HUES6 (cell line): ENCODE results near the gene SLC49A3.

Source experiments
- H3K27ac ChIP-seq: 2 replicates; pipeline ENCODE4 v1.7.0; 2013; ENCODE audit warnings: low read depth, mild to moderate bottlenecking, low read length, inconsistent platforms
- H3K27me3 ChIP-seq: 2 replicates; pipeline ENCODE4 v1.6.1; 2013; ENCODE audit warnings: low read length; ENCODE audit not compliant: control insufficient read depth, insufficient read depth
- H3K36me3 ChIP-seq: 2 replicates; pipeline ENCODE4 v1.6.1; 2013; ENCODE audit warnings: low read length; ENCODE audit not compliant: control insufficient read depth, insufficient read depth
- H3K4me1 ChIP-seq: 2 replicates; pipeline ENCODE4 v1.6.1; 2013; ENCODE audit warnings: low read length; ENCODE audit not compliant: control insufficient read depth, insufficient read depth
- H3K4me3 ChIP-seq: 2 replicates; pipeline ENCODE4 v1.5.1; 2013; ENCODE audit warnings: low read depth, low read length
- H3K9ac ChIP-seq: one replicate; pipeline ENCODE4 v1.6.1; 2013; ENCODE audit warnings: mild to moderate bottlenecking, low read length
- H3K9me3 ChIP-seq: 2 replicates; pipeline ENCODE4 v1.6.1; 2013; ENCODE audit warnings: low read depth, low read length; ENCODE audit not compliant: control insufficient read depth, insufficient read depth

The SLC49A3 gene

DNA sequence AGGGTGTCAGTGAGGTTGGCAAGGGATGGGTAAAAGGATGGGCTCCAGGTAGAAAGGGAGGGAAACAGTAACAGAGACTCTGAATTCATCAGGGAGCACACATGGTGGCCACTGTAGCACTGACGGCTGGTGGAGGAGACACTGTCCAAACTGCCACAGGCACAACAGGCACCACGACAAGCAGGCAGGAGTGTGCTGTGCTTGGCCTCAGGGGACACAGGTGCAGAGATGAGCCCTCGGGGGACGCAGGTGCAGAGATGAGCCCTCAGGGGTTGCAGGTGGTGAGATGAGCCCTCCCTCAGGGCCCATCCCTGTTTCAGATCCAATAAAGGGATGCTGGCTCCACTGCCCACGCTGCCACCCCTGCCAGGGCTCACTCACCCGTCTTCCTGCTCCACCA, 56.0 kb downstream of the SLC49A3 start:
- Histone ChIP-seq H3K9me3 (peaks cover 10% of the 10 kb centered on the region), H3K9ac (no peak overlapping the region), H3K27ac (no peak overlapping the region), H3K27me3 (0 out of 2 replicates have a peak, but pooled peaks cover 2% of the 10 kb centered on the region), H3K4me1 (no peaks in the 10 kb centered on the region), H3K4me3 (no peak overlapping the region), H3K36me3 (no peaks in the 10 kb centered on the region)

DNA sequence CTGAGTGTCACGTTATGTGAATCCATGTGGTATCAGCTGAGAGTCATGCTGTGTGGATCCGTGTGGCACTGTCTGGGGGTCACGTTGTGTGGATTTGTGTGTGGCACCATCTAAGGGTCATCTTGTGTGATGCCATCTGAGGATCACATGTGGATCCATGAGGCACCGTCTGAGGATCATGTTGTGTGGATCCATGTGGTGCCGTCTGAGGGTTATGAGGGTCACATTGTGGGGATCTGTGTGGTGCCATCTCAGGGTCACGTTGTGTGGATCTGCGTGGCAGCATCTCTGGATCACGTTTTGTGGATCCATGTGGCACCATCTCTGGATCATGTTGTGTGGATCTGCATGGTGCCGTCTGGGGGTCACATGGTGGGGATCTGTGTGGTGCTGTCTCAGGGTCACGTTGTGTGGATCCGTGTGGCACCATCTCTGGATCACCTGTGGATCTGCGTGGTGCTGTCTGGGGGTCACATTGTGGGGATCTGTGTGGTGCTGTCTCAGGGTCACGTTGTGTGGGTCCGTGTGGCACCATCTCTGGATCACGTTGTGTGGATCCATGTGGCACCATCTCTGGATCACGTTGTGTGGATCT, 56.7 kb downstream of the SLC49A3 start:
- no peak overlapping the region for H3K27ac ChIP-seq
- no peak overlapping the region for H3K9ac ChIP-seq
- H3K27me3 ChIP-seq, result 0 out of 2 replicates have a peak, but pooled peaks cover 2% of the 10 kb centered on the region
- no peak overlapping the region for H3K4me3 ChIP-seq
- H3K4me1 ChIP-seq, result no peaks in the 10 kb centered on the region
- H3K36me3 ChIP-seq, result no peaks in the 10 kb centered on the region
- H3K9me3 ChIP-seq, result peaks cover 10% of the 10 kb centered on the region
